ENCODE measurements around the gene IL1RN. TPM values are rescaled to one million over a fixed set of nuclear protein-coding genes. Genes with fewer than 3 reads are reported as not detected.
A peak's percentile ranks its signal among the peaks of the same experiment; 100 is the strongest.

Gene IL1RN
- polyA plus RNA-seq, 1 of the 3 experiments (the other 2 are of a cell fraction) = not detected

GRCh38 chr2:113138428-113139322, 11.3 kb downstream of the IL1RN start:
- no peak overlapping the region for H3K27ac ChIP-seq (ENCODE audit: low read depth in 2 of 2, low read length in 1 of 2)
- TF ChIP-seq TCF12 (IDR thresholded peaks at IDR 0.05) (no peak), RCOR1 (IDR thresholded peaks at IDR 0.05; ENCODE audit: low read length) (no peak), RAD21 (IDR thresholded peaks at IDR 0.05; ENCODE audit: low read length) (peak; percentile 55), GABPA (IDR thresholded peaks at IDR 0.05; ENCODE audit: low read depth) (no peak), SMC3 (IDR thresholded peaks at IDR 0.05; ENCODE audit: low read depth, low read length) (peak; percentile 61), POLR2AphosphoS5 (IDR thresholded peaks at IDR 0.05; ENCODE audit: low read depth, low read length) (no peak), GATA2 (CRISPR knock-in tag; IDR thresholded peaks at IDR 0.05) (no peak)
- TF ChIP-seq, protein P1, sequence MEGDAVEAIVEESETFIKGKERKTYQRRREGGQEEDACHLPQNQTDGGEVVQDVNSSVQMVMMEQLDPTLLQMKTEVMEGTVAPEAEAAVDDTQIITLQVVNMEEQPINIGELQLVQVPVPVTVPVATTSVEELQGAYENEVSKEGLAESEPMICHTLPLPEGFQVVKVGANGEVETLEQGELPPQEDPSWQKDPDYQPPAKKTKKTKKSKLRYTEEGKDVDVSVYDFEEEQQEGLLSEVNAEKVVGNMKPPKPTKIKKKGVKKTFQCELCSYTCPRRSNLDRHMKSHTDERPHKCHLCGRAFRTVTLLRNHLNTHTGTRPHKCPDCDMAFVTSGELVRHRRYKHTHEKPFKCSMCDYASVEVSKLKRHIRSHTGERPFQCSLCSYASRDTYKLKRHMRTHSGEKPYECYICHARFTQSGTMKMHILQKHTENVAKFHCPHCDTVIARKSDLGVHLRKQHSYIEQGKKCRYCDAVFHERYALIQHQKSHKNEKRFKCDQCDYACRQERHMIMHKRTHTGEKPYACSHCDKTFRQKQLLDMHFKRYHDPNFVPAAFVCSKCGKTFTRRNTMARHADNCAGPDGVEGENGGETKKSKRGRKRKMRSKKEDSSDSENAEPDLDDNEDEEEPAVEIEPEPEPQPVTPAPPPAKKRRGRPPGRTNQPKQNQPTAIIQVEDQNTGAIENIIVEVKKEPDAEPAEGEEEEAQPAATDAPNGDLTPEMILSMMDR (IDR thresholded peaks at IDR 0.05) = peak; percentile 81
- no peaks in the 10 kb centered on the region for H3F3A ChIP-seq (replicated peaks; ENCODE audit: insufficient read depth)
- H3K9me2 ChIP-seq = no peaks in the 10 kb centered on the region
- H2AFZ ChIP-seq (ENCODE audit: low read depth) = no peak overlapping the region
- H3K79me2 ChIP-seq (ENCODE audit: insufficient read depth) = no peaks in the 10 kb centered on the region
- no peaks in the 10 kb centered on the region for H3K9me3 ChIP-seq
- H3K9ac ChIP-seq = no peak overlapping the region
- peak; percentile 49 for DNase-seq
- H3K27me3 ChIP-seq (ENCODE audit: insufficient read depth) = peaks cover 19% of the 10 kb centered on the region; the same call in 1 of the 2 replicates
- CTCF ChIA-PET = interaction anchor here (0.6 to 7.6 kb wide), 47 partner anchors 9 to 1337 kb away, joined by 3 to 68 read pairs (median 5); partner anchors contain the start of genes IL1RN and PSD4
- H3K4me2 ChIP-seq = no peak overlapping the region
- H3K4me3 ChIP-seq (ENCODE audit: low read depth in 2 of 2, low read length in 1 of 2) = no peak overlapping the region
- no peaks in the 10 kb centered on the region for H4K20me1 ChIP-seq (ENCODE audit: insufficient read depth)
- H3K36me3 ChIP-seq (replicated peaks in 1 of 2; ENCODE audit: control insufficient read depth in 1 of 2, insufficient read depth in 2 of 2, low read length in 1 of 2) = no peaks in the 10 kb centered on the region
- H3K4me1 ChIP-seq (ENCODE audit: control insufficient read depth in 1 of 2, insufficient read depth in 2 of 2, low read depth in 1 of 2, low read length in 1 of 2) = no peaks in the 10 kb centered on the region
- WGBS (ENCODE audit: low lambda C conversion rate) = 25% methylated on average over 13 of the region's 13 CpGs
- POLR2A ChIA-PET = no interaction called here

- no peak for TF ChIP-seq SMC3 (IDR thresholded peaks at IDR 0.05; ENCODE audit: low read depth, low read length)
- TF ChIP-seq TCF12 (IDR thresholded peaks at IDR 0.05) = no peak
- TF ChIP-seq GABPA (IDR thresholded peaks at IDR 0.05; ENCODE audit: low read depth) = no peak
- TF ChIP-seq, protein P1 (IDR thresholded peaks at IDR 0.05) = no peak
- TF ChIP-seq FOSL2 (IDR thresholded peaks at IDR 0.05; ENCODE audit: borderline replicate concordance, low read depth) = no peak
- no peak for TF ChIP-seq GATA2 (CRISPR knock-in tag; IDR thresholded peaks at IDR 0.05)
- Histone ChIP-seq H3K27me3 (ENCODE audit: insufficient read depth) (peaks cover 6% of the 10 kb centered on the region; the same call in 1 of the 2 replicates), H3K36me3 (replicated peaks in 1 of 2; ENCODE audit: control insufficient read depth in 1 of 2, insufficient read depth in 2 of 2, low read length in 1 of 2) (no peaks in the 10 kb centered on the region), H2AFZ (ENCODE audit: low read depth) (no peak overlapping the region), H3K9me2 (no peaks in the 10 kb centered on the region), H3K4me3 (ENCODE audit: low read depth in 2 of 2, low read length in 1 of 2) (no peak overlapping the region), H3K9ac (no peak overlapping the region), H3K79me2 (ENCODE audit: insufficient read depth) (no peaks in the 10 kb centered on the region), H3K27ac (ENCODE audit: low read depth in 2 of 2, low read length in 1 of 2) (no peak overlapping the region), H3K4me1 (ENCODE audit: control insufficient read depth in 1 of 2, insufficient read depth in 2 of 2, low read depth in 1 of 2, low read length in 1 of 2) (no peaks in the 10 kb centered on the region), H3F3A (replicated peaks; ENCODE audit: insufficient read depth) (no peaks in the 10 kb centered on the region), H3K4me2 (no peak overlapping the region), H3K9me3 (no peaks in the 10 kb centered on the region), H4K20me1 (ENCODE audit: insufficient read depth) (no peaks in the 10 kb centered on the region)
- ChIA-PET CTCF (interaction anchor here (1.2 to 2.0 kb wide), 4 partner anchors 64 to 249 kb away, joined by 3 to 10 read pairs (median 4); no protein-coding TSS in a partner anchor), POLR2A (no interaction called here)
- DNase-seq = no peak
- WGBS (ENCODE audit: low lambda C conversion rate) = 21% methylated on average over 6 of the region's 6 CpGs
Measured at GRCh38 chr2:113141451-113141850, 14.1 kb downstream of the IL1RN start.

Measured in SK-N-SH (cell line).